GM19438 (cell line): Measurements from ENCODE around the gene STPG2.

Experiments
- ATAC-seq: cut with Tn5 transposase; IDR thresholded peaks from one replicate; pipeline ENCODE4 v1.9.1; 2021; ENCODE audit warnings: low read depth; ENCODE audit not compliant: unreplicated experiment

STPG2 gene

GRCh38 chr4:98094118-98094517 lies 49.2 kb downstream of the STPG2 start:
- ATAC-seq: no peak

GRCh38 chr4:98093662-98094061 lies 49.6 kb downstream of the STPG2 start:
- no peak for ATAC-seq

- no peak for ATAC-seq
These were observed 50.3 kb downstream of the STPG2 start for GRCh38 chr4:98092833-98093439.

GRCh38 chr4:98081936-98082335 lies 61.3 kb downstream of the STPG2 start:
- ATAC-seq: no peak

- no peak for ATAC-seq
These were observed 74.8 kb downstream of the STPG2 start for GRCh38 chr4:98068495-98068894.

- ATAC-seq: no peak
These were observed 87.3 kb downstream of the STPG2 start for GRCh38 chr4:98055800-98056501.

GRCh38 chr4:98046665-98047064 lies 96.6 kb downstream of the STPG2 start:
- no peak for ATAC-seq

GRCh38 chr4:98030059-98030458 lies 113.2 kb downstream of the STPG2 start:
- ATAC-seq: no peak

- no peak for ATAC-seq
These were observed 115.4 kb downstream of the STPG2 start for GRCh38 chr4:98027827-98028226.

- no peak for ATAC-seq
These were observed 116.9 kb downstream of the STPG2 start for GRCh38 chr4:98026362-98026761.

GRCh38 chr4:98006814-98007412 lies 136.4 kb downstream of the STPG2 start:
- ATAC-seq: no peak

GRCh38 chr4:98006060-98006459 lies 137.2 kb downstream of the STPG2 start:
- ATAC-seq: no peak

- ATAC-seq: no peak
These were observed 142.3 kb downstream of the STPG2 start for GRCh38 chr4:98000940-98001339.

GRCh38 chr4:97998203-97998602 lies 145.1 kb downstream of the STPG2 start:
- ATAC-seq: no peak

- no peak for ATAC-seq
These were observed 148.4 kb downstream of the STPG2 start for GRCh38 chr4:97994765-97995465.

- ATAC-seq: no peak
These were observed 152.9 kb downstream of the STPG2 start for GRCh38 chr4:97990409-97990808.

GRCh38 chr4:97987019-97987648 lies 156.1 kb downstream of the STPG2 start:
- ATAC-seq: no peak

GRCh38 chr4:97984545-97985131 lies 158.6 kb downstream of the STPG2 start:
- no peak for ATAC-seq

GRCh38 chr4:97978791-97979488 lies 164.3 kb downstream of the STPG2 start:
- no peak for ATAC-seq
